AG09319 (cell line): ENCODE data around the gene CA6.
"Not testable (repeated sequence)": the region's sequence is repeated elsewhere in the genome, so short reads cannot be mapped to it uniquely, and the experiment has no call there.

ENCODE experiments used
- DNase-seq: peaks from one replicate; pipeline ENCODE4 v3.0.0-alpha.2; 2010; ENCODE audit warnings: low read depth; ENCODE audit errors: extremely low read depth
- CTCF ChIP-seq: IDR thresholded peaks from 2 replicates; pipeline ENCODE4 v1.5.1; 2011; ENCODE audit warnings: low read depth, mild to moderate bottlenecking, inconsistent platforms, low read length, moderate library complexity

Gene CA6

GRCh38 chr1:9013819-9014218, 68.2 kb downstream of the CA6 start:
- TF ChIP-seq CTCF: no peak
- no peak for DNase-seq

GRCh38 chr1:9014475-9015375, 69.1 kb downstream of the CA6 start:
- DNase-seq: no peak
- TF ChIP-seq CTCF: no peak

GRCh38 chr1:9016455-9016854, 70.8 kb downstream of the CA6 start:
- DNase-seq: no peak
- no peak for TF ChIP-seq CTCF

- no peak for TF ChIP-seq CTCF
- no peak for DNase-seq
Observed at GRCh38 chr1:9018333-9018732, 72.7 kb downstream of the CA6 start.

GRCh38 chr1:9019896-9020295, 74.2 kb downstream of the CA6 start:
- DNase-seq: no peak
- TF ChIP-seq CTCF: no peak

- no peak for DNase-seq
- TF ChIP-seq CTCF: no peak
Observed at GRCh38 chr1:9020305-9020704, 74.6 kb downstream of the CA6 start.

- DNase-seq: not testable (repeated sequence)
Observed at GRCh38 chr1:9022026-9022738, 76.5 kb downstream of the CA6 start.
